Measurements from ENCODE around the gene CYP4F3.
"Not testable (repeated sequence)": the region's sequence is repeated elsewhere in the genome, so short reads cannot be mapped to it uniquely, and the experiment has no call there.

The CYP4F3 gene, protein sequence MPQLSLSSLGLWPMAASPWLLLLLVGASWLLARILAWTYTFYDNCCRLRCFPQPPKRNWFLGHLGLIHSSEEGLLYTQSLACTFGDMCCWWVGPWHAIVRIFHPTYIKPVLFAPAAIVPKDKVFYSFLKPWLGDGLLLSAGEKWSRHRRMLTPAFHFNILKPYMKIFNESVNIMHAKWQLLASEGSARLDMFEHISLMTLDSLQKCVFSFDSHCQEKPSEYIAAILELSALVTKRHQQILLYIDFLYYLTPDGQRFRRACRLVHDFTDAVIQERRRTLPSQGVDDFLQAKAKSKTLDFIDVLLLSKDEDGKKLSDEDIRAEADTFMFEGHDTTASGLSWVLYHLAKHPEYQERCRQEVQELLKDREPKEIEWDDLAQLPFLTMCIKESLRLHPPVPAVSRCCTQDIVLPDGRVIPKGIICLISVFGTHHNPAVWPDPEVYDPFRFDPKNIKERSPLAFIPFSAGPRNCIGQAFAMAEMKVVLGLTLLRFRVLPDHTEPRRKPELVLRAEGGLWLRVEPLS

DNA sequence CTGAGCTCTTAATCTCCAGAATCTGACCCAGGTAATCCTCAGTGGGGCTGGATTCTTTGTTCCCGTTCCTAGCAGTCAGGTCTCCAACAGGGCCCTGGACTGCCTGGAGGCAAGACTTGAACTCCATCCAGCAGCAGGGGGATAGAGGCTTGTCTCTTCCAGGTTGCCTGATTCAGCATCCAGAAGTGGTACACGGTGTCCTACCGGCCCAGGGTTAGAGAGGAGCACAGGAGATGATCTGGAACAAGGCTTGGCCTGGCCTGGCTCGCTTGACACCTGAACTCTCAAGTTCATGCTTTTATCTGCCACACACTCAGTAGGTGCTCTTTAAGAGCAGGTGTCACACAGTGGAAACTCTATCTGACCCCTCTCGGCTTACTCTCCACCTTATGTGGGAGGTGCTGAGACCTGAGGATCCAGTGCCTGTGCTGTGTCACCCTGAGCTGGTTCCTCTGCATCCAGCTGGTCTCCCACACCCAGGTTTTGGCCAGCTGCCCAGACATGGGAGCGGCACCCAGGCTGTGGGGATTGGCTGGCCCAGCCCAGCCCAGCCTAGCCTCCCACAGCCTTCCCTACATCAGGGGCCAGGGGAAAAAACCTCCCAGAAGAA lies at the start of gene CYP4F3:
CYP4F3 (plus strand) TSS at position 604 of the 610 bp plus-strand sequence. CDS start 519 bp downstream, outside the sequence.
- DNase-seq, result no peak

DNA sequence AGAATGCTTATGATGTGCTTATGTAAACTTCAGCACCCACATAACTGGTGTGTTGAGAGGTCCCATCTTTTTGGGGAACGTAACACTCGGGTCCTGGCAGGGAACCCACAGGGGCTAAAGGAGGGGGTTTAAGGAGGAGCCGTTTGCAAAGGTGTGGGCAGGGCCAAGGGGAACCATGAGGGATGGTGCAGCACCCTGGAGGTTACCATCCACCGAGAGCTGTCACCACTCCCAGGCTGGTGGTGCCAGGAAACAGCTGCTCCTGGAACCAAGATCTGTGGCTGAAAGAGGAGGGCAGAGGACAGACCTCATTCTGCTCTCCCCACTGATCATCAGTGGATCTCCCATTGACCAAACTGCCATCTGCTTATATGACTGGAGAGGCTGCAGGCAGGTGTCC lies 48.9 kb upstream of the CYP4F3 start:
- no peak for DNase-seq

DNA sequence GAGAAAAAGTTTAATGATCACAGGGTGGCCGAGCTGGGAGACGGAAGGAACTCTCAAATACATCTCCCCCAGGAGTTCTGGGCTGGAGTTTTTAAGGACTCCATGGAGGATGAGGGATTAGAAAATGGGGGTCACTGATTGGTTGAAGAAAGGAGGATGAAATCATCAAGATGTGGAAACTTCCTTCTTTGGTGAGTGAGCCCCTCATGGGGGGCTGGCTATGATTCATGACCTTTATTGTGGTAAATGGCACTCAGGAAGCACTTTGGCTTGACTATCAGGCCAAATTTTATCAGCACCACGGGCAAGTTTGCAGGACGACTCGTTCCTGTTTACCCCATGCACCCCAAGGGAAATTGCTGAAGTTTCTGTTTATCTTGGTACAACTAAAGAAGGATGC lies 48.2 kb upstream of the CYP4F3 start:
- DNase-seq, result not testable (repeated sequence)

DNA sequence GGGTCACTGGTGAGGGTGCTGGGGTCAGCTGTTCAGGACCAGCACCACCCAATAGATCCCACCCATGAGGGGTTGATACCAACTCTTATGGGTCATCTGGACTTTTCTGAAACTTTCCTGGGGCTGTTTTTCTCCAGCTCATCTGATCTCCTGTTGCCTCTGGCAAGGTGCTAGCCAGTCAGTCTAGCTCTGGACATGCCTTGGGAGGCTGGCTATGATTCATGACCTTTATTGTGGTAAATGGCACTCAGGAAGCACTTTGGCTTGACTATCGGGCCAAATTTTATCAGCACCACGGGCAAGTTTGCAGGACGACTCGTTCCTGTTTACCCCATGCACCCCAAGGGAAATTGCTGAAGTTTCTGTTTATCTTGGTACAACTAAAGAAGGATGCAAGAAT lies 46.9 kb upstream of the CYP4F3 start:
- DNase-seq, result not testable (repeated sequence)

DNA sequence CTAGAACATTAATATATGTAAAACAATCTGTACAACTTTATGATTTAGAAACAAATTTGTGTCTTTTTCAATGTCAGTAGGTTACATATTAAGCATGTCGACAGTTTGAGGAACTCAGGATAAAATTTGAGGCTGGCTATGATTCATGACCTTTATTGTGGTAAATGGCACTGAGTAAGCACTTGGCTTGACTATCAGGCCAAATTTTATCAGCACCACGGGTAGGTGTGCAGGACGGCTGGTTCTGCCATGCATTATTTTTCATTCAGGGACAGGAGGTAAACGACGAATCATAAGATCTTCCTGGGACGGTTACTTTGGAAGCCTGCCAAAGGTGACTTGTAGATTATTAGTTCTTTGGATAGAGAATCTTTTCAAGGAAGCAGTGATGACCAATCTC lies 45.6 kb upstream of the CYP4F3 start:
- no peak for DNase-seq

DNA sequence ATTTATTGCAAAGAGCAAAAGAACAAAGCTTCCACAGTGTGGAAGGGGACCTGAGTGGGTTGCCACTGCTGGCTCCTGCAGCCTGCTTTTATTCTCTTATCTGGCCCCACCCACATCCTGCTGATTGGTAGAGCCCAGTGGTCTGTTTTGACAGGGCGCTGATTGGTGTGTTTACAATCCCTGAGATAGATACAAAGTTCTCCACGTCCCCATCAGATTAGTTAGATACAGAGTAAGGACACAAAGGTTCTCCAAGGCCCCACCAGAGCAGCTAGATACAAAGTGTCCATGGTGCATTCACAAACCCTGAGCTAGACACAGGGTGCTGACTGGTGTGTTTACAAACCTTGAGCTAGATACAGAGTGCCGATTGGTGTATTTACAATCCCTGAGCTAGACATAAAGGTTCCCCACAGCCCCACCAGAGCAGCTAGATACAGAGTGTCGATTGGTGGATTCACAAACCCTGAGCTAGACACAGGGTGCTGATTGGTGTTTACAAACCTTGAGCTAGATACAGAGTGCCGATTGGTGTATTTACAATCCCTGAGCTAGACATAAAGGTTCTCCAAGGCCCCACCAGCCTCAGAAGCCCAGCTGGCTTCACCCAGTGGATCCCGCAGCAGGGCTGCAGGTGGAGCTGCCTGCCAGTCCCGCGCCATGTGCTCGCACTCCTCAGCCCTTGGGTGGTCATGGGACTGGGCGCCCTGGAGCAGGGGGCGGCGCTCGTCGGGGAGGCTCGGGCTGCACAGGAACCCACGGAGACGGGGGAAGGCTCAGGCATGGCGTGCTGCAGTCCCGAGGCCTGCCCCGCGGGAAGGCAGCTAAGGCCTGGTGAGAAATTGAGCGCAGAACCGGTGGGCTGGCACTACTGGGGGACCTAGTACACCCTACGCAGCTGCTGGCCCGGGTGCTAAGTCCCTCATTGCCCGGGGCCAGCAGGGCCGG lies 32.4 kb upstream of the CYP4F3 start:
- not testable (repeated sequence) for DNase-seq

DNA sequence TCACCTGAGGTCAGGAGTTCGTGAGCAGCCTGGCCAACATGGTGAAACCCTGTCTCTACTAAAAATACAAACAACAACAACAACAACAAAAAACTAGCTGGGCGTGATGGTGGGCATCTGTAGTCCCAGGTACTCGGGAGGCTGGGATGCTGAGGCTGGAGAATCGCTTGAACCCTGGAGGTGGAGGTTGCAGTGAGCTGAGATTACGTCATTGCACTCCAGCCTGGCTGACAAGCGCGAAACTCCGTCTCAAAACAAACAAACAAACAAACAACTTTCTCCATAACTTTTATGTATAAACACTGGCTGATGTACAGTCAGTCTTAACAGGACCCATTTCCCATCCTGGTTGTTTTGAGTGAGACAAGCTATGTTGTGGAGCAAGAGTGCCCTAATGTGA lies 31.4 kb upstream of the CYP4F3 start:
- no peak for DNase-seq

DNA sequence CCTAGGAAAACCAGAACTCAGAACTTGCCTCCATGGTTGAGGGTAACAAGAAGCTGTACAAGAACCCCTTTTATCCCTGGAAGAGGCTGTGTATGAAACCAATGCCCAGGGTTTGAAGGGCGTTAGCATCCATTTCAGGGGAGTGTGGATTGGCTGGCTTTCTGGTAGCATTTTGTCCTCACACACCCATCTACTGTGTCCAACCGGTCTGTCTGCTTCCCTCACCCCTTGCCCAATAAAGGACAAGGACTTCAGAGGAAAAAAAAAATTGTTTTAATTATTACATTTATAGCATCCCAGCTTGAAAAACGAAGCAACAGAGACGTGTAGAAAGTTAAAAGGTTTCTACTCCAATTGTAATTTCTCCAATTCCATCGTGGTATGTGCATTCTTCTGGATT lies 28.4 kb upstream of the CYP4F3 start:
- DNase-seq, result no peak

DNA sequence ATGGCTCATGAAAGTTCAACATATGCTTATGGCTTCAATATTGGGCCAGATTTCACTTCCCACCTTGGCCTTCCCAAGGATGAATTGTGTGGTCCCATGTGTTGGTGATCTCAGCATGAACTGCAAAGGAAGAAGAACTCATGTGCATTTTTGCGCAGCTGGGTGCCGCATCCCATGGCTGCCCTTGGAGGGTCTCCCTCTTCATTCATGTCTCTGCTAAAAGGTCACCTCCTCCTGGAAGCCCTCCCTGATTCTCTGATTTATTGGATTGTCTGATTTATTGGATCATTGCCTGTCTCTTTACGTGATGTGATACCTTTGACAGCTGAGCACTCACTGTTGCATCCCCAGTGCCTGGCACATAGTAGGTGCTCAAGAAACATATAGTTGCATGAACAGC lies 27.4 kb upstream of the CYP4F3 start:
- DNase-seq, result no peak

DNA sequence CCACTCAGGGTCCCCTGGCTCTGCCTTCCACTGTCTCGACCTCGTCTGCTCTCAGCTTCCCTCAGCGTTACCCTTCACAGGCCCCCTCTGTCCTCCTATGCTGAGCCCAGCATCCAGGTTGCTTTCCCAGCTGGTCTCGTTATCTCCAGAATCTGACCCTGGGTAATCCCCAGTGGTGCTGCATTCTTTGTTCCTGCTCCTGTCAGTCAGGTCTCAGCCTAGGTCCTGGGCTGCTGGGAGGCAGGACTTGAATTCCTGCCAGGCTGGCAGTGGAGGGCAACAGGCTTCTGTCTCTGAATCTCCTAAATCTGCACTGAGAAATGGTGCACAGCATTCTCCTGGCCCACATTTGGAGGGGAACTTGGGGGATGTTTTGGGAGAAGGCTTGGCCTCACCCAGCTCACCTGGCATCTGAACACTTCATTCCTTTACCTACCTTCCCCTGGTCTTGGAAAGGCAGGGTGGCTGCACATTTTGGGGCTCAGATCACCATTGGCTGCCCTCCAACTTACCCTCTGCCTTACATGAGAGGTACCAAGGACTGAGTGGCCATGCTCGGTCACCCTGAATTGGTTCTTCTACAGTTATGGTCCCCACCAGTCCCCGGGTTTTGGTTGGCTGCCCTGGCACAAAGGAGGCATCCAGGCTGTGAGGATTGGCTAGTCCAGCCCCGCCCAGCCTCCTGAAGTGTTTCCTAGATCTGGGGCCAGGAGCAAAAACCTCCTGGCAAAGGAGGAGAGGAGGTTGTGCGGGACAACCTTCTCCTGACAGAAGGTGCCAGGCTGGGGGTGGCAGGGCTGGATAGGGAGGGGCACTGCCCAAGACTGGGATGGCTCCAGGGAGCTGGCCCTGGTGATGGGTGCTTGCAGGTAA lies 26.0 kb upstream of the CYP4F3 start, which contains the start of gene CYP4F8:
CYP4F8 (plus strand) TSS at position 712 of the 873 bp plus-strand sequence. CDS start 399 bp downstream, outside the sequence.
- DNase-seq, result no peak

DNA sequence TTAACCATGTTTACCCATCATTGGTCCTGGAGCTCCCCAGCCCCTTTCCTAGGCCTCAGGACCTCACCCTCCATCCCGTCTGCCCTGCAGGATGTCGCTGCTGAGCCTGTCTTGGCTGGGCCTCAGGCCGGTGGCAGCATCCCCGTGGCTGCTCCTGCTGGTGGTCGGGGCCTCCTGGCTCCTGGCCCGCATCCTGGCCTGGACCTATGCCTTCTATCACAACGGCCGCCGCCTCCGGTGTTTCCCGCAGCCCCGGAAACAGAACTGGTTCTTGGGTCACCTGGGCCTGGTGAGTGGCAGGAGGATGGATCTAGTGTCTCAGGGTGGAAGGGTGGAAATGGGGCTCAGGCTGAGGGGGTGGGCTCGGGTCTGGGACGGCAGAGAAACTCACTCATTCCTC lies 25.2 kb upstream of the CYP4F3 start:
- no peak for DNase-seq

DNA sequence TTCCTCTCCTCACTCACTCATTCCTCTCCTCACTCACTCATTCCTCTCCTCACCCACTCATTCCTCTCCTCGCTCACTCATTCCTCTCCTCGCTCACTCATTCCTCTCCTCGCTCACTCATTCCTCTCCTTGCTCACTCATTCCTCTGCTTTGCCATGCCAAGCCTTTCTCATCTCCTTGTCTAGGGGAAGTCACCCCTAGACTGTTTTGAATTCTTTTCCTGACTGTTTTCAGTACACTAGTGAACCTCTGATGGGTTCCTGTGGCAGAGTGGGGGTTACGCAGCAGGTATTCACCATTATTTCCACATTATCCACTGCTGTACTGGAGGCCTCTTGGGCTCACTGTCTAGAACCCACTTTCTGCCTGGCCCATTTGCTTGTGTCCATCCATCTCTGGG lies 24.5 kb upstream of the CYP4F3 start:
- DNase-seq, result no peak

DNA sequence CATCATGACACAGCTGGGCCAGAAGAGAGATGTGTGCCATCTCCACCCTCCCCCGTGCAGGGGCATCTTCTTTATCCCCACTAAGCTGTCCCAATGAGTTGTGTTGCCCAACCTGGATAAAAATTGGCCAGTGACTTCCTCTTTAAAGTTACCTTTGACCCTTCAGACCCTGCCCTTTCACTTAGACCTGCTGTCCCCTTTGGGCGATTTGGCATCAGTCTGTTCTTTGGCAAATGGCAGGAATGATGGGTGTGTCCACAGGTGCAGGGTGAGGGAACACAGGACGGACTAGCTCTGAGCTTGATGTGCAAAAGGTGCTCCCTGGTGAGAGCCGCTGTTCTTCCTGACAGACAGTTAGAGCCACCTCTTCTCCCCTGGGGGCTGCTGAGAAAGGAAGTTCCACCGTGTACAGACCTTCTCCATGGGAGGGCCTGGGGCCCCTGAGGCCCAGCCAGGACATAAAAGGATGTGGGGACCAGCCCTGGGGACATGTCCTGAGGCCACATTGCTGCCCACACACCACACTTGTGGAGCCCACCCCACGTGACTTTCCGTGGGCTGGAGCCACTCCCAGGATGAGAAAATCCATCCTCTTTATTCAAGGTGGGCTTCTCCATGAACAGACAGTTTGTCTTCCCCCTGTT lies 23.9 kb upstream of the CYP4F3 start:
- no peak for DNase-seq

DNA sequence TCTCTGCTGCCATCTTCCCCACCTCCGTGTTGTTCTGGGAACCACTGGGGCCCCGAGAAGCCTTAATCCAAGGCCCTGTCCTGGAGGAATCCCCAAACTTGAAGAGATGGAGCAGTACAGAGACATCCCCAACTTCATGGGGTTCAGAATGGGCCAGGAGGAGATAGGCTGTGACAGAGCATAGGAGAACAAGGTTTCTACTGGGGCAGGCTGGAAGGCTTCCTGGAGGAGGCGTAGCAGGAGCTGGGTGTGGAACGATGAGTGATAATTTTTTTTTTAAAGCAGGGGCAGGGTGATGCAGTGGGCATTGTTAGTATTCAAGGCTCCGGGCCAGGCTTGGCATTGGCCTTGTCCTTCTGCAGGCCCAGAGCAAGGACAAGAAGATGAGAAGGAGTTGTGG lies 22.4 kb upstream of the CYP4F3 start:
- DNase-seq, result no peak

DNA sequence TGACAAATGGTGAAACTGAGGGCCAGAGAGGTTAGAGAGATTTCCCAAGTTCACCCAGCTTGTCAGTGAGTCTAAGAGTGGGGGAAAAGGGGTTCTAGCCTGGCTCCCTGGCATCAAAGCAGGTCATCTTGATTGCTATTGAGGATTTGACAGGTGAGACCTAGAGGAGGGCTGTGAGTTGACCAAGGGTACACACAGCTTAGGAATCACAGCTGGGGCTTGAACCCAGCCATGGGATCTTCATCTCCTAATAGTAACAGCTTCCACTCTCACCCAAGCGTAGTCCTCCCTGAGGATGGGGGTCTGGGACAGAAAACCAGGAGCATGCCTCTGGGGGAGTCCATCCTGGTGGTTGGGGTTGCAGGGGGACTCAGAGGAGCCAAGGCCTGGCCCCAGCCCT lies 18.9 kb upstream of the CYP4F3 start:
- no peak for DNase-seq

DNA sequence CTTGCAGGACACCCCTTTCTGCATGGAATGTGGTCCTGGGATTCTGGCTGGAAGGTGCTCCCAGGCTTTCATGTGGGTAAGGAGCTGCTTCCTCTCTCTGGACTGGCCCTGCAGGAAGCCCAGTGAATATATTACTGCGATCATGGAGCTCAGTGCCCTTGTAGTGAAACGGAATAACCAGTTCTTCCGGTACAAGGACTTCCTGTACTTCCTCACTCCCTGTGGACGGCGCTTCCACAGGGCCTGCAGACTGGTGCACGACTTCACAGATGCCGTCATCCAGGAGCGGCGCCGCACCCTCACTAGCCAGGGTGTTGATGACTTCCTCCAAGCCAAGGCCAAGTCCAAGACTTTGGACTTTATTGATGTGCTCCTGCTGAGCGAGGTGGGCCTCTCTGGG lies 17.7 kb upstream of the CYP4F3 start:
- DNase-seq, result no peak

DNA sequence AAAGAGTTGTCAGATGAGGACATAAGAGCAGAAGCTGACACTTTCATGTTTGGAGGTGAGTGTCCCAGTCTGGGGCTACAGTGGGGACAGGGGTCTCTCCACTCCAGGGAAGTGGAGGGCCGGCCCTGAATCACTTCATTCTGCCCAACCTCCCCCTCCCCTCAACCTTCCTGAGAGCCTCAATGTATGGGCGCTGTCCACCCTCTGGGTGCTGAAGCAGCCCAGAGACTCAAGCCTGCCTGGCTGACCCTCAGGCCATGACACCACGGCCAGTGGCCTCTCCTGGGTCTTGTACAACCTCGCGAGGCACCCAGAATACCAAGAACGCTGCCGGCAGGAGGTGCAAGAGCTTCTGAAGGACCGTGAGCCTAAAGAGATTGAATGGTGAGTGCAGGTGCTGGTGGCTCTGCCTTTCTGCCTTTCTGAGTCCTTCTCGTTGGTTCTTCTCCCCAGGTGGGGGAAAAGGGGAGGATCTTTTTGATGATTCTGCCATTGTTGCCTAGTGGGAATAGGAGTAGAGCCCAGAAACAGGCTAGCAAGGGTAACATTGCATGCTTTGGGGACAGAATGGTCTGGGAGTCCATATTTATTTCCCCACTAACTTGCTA lies 16.9 kb upstream of the CYP4F3 start:
- no peak for DNase-seq

DNA sequence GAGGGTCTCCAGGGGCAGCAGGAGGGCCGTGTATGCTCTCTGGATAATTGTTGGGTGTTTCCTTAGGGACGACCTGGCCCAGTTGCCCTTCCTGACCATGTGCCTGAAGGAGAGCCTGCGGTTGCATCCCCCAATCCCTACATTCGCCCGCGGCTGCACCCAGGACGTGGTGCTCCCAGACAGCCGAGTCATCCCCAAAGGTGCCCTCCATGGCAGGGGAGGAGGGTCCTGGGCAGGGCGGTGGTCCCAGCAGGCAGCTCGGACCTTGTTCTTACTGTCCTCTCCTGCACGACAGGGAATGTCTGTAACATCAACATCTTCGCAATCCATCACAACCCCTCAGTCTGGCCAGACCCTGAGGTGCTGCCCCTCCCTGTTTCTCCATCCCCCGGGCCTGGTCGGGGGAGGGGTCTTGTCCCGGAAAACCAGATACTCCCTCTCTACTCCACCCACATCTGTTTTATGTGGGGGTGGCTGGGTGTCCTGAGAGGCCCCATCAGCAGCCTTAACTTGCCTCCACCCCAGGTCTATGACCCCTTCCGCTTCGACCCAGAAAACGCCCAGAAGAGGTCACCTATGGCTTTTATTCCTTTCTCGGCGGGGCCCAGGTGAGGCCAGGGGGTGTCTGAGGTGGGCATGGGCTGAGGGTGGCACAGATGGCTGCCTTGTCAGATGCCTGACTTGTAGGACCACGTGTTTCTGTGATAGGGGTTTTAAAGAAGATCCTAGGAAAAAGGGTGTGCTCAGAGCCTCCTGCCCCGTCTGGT lies 12.3 kb upstream of the CYP4F3 start:
- no peak for DNase-seq

DNA sequence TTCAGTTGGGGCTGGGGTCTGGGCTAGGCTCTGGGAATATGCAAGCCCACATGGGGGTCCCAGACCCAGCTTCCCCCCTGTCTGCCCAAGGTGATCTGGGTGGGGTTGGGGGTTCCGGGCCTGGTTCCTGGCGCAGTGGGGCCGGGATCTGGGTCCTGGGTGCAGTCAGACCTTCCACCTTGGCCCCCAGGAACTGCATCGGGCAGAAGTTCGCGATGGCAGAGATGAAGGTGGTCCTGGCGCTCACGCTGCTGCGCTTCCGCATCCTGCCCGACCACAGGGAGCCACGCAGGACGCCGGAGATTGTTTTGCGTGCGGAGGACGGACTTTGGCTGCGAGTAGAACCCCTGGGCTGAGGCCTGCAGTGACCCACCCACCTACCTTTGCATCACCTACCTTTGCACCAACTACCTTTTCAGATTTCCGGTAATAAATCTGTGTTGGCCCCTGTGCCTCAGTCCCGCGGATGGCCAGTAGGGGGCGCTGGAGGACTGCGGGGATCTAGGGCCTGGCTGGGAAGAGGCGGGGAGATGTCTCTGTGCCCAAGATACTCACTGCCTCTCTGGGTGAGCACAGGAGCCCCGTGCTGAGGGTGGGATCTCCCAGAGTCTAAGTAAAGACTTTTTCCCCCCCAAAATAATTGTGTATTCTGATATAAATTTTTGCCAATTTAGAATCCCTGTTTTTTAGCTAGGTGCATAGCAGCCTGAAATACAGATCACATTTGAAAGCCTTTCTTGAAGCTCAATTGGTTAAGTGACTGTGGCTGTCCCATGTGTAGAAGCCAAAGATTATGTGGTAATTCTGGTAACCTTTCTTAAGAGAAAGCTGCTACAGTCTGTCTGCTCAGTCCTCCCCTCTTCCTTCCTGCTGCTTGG lies 11.5 kb upstream of the CYP4F3 start:
- peak; percentile 91 for DNase-seq
